ENCODE measurements around the gene SAMD10.

SAMD10 gene

DNA sequence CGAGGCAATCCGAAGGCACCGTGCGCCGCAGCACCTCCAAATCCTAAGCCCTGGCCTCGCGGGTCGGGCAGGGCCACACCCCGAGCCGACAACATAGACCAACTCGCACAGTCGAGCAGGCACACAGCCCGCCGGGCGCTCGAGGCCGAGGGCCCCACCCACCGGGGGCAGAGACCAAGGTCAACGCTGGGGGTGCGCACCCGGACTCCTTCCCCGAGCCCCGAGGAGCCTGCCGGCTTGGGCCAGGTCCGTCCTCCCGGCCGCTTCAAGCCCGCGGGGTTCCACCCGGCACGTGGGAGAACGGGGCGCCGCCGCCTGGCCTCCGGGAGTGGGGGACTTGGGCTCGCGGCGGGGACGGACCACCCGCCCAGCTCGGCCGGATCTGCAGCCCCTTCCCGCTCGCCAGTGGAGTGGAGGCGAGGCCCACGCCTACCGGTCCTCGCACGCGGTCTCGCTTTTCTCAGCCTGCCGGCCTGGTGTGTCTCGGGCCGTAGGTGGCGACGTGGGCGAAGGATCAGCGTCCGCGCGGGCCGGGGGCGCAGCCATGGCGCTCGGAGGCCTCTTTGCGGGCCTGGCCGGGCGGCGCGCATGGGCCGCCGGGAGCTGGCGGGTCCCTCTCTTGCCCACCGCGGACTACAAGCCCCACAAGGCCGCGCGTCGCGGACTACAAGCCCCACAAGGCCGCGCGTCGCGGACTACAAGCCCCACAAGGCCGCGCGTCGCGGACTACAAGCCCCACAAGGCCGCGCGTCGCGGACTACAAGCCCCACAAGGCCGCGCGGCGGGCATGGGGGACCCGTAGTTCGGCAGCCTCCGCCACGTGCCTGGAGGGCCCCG lies 23.4 kb downstream of the SAMD10 start, which contains the start of gene UCKL1:
TSS of gene UCKL1 (minus strand) at position 590 of the 837 bp plus-strand sequence. CDS start at position 546, 44 bp downstream.
- 0 to 1% methylated on average over 105 of the region's 105 CpGs for WGBS, 2 experiments
- H3K4me3 ChIP-seq (ENCODE audit: insufficient read depth, low read depth, low read length), result peak within 1 kb of the TSS; percentile 98
- no peaks in the 10 kb centered on the region for H3K9me3 ChIP-seq (ENCODE audit: control insufficient read depth, low read length)
- H3K36me3 ChIP-seq (ENCODE audit: control insufficient read depth, insufficient read depth, low read length), result peaks cover under 1% of the 10 kb centered on the region
- peak within 1 kb of the TSS; percentile 66 for H3K27ac ChIP-seq (ENCODE audit: insufficient read depth, low read depth, low read length, poor library complexity, severe bottlenecking)
- no peaks in the 10 kb centered on the region for H3K27me3 ChIP-seq (ENCODE audit: control insufficient read depth, insufficient read depth, low read length, poor library complexity, severe bottlenecking)
- H3K4me1 ChIP-seq (ENCODE audit: control insufficient read depth, insufficient read depth, low read length), result peaks cover 28% of the 10 kb centered on the region

DNA sequence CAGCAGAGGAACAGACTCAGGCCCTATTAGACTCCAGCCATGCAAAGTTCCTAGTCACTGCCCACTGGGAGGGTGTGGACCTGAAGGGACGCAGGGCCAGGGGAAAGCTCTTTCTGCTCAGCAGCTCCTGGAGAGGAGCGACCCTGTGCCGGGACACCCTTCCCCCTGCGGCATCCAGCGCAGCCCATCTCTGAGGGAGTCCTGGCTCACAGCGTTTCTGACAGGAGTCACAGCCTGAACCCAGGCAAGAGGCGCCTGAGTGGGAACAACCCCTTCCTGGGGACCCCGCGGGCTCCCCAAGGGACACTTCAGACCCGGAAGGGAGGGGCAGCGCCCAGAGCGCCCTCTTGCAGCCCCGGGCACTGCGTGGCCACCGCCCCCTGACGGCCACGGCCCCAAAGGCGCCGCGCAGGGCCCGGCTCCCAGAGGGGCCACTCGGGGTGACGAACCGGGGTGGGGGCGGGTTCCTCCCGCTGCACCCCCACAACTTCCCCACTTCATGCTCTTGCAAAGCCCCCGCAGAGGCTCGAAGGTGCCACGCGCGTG lies 24.1 kb downstream of the SAMD10 start:
- peak overlapping the region; percentile 98 for H3K4me3 ChIP-seq (ENCODE audit: insufficient read depth, low read depth, low read length)
- no peaks in the 10 kb centered on the region for H3K9me3 ChIP-seq (ENCODE audit: control insufficient read depth, low read length)
- WGBS, 2 experiments, result 5 to 7% methylated on average over 31 of the region's 31 CpGs
- no peaks in the 10 kb centered on the region for H3K27me3 ChIP-seq (ENCODE audit: control insufficient read depth, insufficient read depth, low read length, poor library complexity, severe bottlenecking)
- peaks cover 28% of the 10 kb centered on the region for H3K4me1 ChIP-seq (ENCODE audit: control insufficient read depth, insufficient read depth, low read length)
- no peak overlapping the region for H3K27ac ChIP-seq (ENCODE audit: insufficient read depth, low read depth, low read length, poor library complexity, severe bottlenecking)
- H3K36me3 ChIP-seq (ENCODE audit: control insufficient read depth, insufficient read depth, low read length), result no peaks in the 10 kb centered on the region

DNA sequence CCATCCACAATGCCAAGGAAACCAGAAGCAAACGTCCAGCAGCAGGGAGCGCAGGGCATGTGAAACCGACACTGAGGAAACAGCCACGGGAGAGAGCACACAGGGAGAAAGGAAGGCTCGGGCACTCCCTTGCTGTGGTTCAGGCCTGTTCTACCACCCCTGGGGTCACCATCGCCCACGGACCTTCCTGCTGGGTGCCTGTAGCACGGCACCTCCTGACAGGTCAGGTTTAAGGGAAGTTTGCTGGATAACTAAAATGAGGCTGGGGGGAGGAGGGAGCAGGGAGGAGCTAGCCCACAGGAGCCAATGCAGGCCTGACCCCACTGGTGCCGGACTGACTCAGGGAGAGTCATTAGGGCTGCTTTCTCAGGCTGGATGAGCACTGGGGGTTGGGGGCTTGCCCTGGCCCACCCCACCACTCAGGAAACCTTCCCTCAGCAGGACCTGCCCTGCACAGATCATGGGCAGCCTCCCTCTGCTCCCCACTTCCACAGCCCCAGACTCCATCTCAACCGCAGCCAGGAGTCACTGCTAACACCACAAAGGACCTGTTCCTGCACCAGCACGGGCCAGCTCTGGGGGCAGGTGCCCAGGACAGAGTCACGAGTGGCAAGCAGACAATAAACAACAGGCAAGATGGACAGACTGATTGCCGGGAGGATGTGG lies 25.5 kb downstream of the SAMD10 start:
- WGBS, 2 experiments, result 90% methylated on average over 13 of the region's 13 CpGs

DNA sequence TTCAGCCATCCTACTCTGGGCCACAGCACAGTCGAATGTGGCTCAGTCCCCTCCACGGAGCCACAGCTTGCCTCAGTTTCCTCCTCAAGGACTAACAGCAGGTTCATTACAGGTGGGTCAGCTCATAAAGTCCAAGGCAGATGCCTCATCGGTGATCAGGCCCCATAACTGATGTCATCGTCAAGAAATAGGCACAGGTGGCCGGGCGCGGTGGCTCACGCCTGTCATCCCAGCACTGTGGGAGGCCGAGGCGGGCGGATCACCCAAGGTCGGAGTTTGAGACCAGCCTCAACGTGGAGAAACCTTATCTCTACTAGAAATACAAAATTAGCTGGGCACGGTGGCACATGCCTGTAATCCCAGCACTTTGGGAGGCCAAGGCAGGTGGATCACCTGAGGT lies 26.7 kb downstream of the SAMD10 start:
- Histone ChIP-seq H3K4me1 (ENCODE audit: control insufficient read depth, insufficient read depth, low read length) (peaks cover 25% of the 10 kb centered on the region), H3K9me3 (ENCODE audit: control insufficient read depth, low read length) (no peaks in the 10 kb centered on the region), H3K27me3 (ENCODE audit: control insufficient read depth, insufficient read depth, low read length, poor library complexity, severe bottlenecking) (no peaks in the 10 kb centered on the region), H3K4me3 (ENCODE audit: insufficient read depth, low read depth, low read length) (no peak overlapping the region), H3K36me3 (ENCODE audit: control insufficient read depth, insufficient read depth, low read length) (no peaks in the 10 kb centered on the region), H3K27ac (ENCODE audit: insufficient read depth, low read depth, low read length, poor library complexity, severe bottlenecking) (no peak overlapping the region)
- WGBS, 2 experiments, result 93% methylated on average over 14 of the region's 14 CpGs

More for the DNA sequence above, 25.5 kb downstream of the SAMD10 start:
- no peaks in the 10 kb centered on the region for H3K27me3 ChIP-seq (ENCODE audit: control insufficient read depth, insufficient read depth, low read length, poor library complexity, severe bottlenecking)
- H3K4me3 ChIP-seq (ENCODE audit: insufficient read depth, low read depth, low read length), result no peak overlapping the region
- no peak overlapping the region for H3K27ac ChIP-seq (ENCODE audit: insufficient read depth, low read depth, low read length, poor library complexity, severe bottlenecking)
- H3K9me3 ChIP-seq (ENCODE audit: control insufficient read depth, low read length), result no peaks in the 10 kb centered on the region
- peaks cover 32% of the 10 kb centered on the region for H3K4me1 ChIP-seq (ENCODE audit: control insufficient read depth, insufficient read depth, low read length)
- H3K36me3 ChIP-seq (ENCODE audit: control insufficient read depth, insufficient read depth, low read length), result no peaks in the 10 kb centered on the region

DNA sequence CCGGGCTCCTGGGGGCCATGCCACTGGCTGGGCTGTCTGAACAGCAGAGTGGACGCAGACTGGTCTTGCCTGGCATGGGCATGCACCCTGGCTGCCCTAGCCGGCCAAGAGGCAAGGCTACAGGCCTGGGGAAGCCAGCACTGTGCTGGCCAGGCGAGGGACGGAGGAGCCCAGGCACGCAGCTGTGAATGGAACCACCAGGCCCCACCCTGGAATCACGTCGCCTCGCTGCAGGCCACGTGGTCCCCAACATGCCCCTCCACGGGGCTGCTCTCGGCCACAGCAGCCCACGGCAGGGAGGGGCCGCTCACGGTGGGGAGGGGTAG lies 27.3 kb downstream of the SAMD10 start:
- H3K36me3 ChIP-seq (ENCODE audit: control insufficient read depth, insufficient read depth, low read length), result no peaks in the 10 kb centered on the region
- WGBS, 2 experiments, result 93 to 95% methylated on average over 15 of the region's 15 CpGs
- H3K9me3 ChIP-seq (ENCODE audit: control insufficient read depth, low read length), result no peaks in the 10 kb centered on the region
- no peak overlapping the region for H3K4me3 ChIP-seq (ENCODE audit: insufficient read depth, low read depth, low read length)
- H3K27me3 ChIP-seq (ENCODE audit: control insufficient read depth, insufficient read depth, low read length, poor library complexity, severe bottlenecking), result no peaks in the 10 kb centered on the region
- no peak overlapping the region for H3K27ac ChIP-seq (ENCODE audit: insufficient read depth, low read depth, low read length, poor library complexity, severe bottlenecking)
- H3K4me1 ChIP-seq (ENCODE audit: control insufficient read depth, insufficient read depth, low read length), result peaks cover 20% of the 10 kb centered on the region

DNA sequence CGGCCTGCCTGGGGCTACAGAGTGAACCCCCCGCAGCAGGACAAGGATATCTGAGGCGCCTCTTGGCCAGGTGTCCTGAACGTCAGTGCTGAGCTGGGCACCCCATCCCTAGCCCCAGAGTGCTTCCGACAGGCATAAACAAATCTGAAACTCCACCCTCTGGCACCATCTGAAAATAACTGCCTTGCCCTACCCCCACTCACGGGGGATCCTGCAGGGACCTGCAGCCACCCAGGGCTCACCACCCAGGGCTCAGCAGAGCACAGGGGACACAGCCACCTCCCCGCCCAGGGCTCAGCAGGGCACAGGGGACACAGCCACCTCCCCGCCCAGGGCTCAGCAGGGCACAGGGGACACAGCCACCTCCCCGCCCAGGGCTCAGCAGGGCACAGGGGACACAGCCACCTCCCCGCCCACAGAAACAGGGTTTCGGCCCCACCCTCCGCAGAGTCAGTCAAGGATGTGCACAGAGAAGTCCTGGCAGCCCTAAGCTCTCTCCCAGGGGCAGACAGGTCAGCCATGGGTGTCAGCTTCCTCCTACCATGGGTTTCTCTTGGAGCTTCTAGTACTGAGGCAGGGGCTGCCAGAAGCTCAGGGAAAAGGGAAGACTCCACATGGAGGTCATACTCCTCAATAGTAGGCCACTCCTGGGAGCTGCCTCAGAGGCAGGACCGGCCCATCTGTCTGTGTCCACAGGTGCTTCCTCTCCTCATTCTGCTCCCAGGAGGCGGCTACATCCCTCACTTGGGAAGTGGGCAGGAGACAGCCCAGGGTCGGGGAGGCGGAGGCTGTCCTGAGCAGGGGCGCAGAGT lies 27.8 kb downstream of the SAMD10 start:
- 87 to 90% methylated on average over 17 of the region's 17 CpGs for WGBS, 2 experiments
- no peaks in the 10 kb centered on the region for H3K36me3 ChIP-seq (ENCODE audit: control insufficient read depth, insufficient read depth, low read length)
- no peak overlapping the region for H3K4me3 ChIP-seq (ENCODE audit: insufficient read depth, low read depth, low read length)
- H3K27me3 ChIP-seq (ENCODE audit: control insufficient read depth, insufficient read depth, low read length, poor library complexity, severe bottlenecking), result no peaks in the 10 kb centered on the region
- H3K9me3 ChIP-seq (ENCODE audit: control insufficient read depth, low read length), result no peaks in the 10 kb centered on the region
- H3K4me1 ChIP-seq (ENCODE audit: control insufficient read depth, insufficient read depth, low read length), result peaks cover 20% of the 10 kb centered on the region
- H3K27ac ChIP-seq (ENCODE audit: insufficient read depth, low read depth, low read length, poor library complexity, severe bottlenecking), result no peak overlapping the region

DNA sequence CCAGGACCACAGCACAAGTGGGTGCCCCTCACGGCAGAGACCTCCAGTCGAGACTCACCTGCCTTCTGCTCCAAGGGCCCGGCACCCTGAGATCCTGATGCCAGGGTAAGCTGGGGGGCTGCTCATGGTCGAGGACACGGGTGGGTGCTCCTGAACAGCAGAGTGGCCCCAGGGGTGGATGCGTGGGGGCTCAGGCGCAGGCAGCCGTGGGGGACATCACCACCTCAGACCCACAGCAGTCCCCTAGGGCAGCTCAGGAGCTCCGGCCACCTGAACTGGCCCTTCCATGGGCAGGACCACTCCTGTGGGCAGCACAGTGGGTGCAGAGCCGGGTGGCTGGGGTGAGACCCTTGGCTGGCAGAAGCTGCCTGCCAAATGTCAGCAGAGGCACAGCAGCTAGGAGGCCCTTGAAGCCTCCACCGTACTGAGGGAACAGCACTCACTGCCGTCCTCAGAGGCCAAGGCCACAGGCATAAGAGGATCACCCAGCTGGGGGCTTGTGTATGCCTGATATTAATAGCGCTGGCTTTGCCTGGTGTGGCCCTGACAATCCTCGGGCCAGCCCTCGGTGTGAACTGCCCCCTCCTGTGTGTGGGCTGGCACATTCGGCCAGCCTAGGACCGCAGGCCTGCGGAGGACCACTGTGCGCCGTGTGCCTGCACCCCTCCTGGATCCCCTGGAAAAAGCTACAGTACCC lies 28.6 kb downstream of the SAMD10 start:
- no peaks in the 10 kb centered on the region for H3K36me3 ChIP-seq (ENCODE audit: control insufficient read depth, insufficient read depth, low read length)
- no peak overlapping the region for H3K27ac ChIP-seq (ENCODE audit: insufficient read depth, low read depth, low read length, poor library complexity, severe bottlenecking)
- H3K9me3 ChIP-seq (ENCODE audit: control insufficient read depth, low read length), result no peaks in the 10 kb centered on the region
- H3K27me3 ChIP-seq (ENCODE audit: control insufficient read depth, insufficient read depth, low read length, poor library complexity, severe bottlenecking), result no peaks in the 10 kb centered on the region
- H3K4me3 ChIP-seq (ENCODE audit: insufficient read depth, low read depth, low read length), result no peak overlapping the region
- peaks cover 20% of the 10 kb centered on the region for H3K4me1 ChIP-seq (ENCODE audit: control insufficient read depth, insufficient read depth, low read length)
- 94% methylated on average over 20 of the region's 20 CpGs for WGBS, 2 experiments

DNA sequence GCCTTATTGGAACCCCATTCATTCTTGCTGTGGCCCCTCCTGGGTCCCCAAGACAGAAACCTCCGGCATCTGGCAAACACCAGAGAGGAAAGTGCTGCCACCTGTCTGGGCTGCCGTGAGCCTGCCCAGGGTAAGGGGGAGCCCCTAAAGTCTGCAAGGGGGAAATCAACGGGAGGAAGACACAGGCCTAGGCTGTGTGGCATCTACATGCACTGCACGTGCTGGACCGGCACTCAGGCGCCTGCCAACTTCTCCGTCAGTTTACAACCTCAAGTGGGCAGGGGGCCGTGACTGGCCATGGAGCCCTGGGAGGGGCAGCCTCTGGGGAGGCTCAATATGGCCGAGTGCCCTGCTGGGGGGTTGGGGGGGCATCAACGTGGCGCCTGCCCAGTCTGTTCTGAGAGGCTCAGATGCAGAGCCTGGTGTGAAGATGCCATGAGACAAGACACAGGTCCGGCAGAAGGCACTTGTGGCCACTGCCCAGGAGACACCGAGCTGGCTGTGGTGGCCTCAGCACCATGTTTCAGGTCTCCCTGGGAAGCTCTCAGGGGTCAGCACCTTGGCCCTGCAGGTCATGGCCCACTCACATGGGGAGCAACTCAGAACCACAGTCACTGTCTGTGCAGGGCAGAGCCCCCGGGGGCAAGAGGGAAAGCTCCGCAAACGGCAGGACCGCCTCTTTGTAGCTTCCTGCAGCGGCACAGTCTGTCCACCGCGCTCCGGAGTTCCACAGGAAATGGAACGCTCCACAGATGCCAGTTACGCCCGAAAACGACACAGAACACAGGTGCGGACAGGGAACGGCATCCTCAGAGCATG lies 31.6 kb downstream of the SAMD10 start:
- WGBS, 2 experiments, result 93% methylated on average over 27 of the region's 27 CpGs
- no peak overlapping the region for H3K27ac ChIP-seq (ENCODE audit: insufficient read depth, low read depth, low read length, poor library complexity, severe bottlenecking)
- H3K4me3 ChIP-seq (ENCODE audit: insufficient read depth, low read depth, low read length), result no peak overlapping the region
- H3K36me3 ChIP-seq (ENCODE audit: control insufficient read depth, insufficient read depth, low read length), result peaks cover 6% of the 10 kb centered on the region
- H3K4me1 ChIP-seq (ENCODE audit: control insufficient read depth, insufficient read depth, low read length), result peaks cover 20% of the 10 kb centered on the region
- no peaks in the 10 kb centered on the region for H3K27me3 ChIP-seq (ENCODE audit: control insufficient read depth, insufficient read depth, low read length, poor library complexity, severe bottlenecking)
- no peaks in the 10 kb centered on the region for H3K9me3 ChIP-seq (ENCODE audit: control insufficient read depth, low read length)

DNA sequence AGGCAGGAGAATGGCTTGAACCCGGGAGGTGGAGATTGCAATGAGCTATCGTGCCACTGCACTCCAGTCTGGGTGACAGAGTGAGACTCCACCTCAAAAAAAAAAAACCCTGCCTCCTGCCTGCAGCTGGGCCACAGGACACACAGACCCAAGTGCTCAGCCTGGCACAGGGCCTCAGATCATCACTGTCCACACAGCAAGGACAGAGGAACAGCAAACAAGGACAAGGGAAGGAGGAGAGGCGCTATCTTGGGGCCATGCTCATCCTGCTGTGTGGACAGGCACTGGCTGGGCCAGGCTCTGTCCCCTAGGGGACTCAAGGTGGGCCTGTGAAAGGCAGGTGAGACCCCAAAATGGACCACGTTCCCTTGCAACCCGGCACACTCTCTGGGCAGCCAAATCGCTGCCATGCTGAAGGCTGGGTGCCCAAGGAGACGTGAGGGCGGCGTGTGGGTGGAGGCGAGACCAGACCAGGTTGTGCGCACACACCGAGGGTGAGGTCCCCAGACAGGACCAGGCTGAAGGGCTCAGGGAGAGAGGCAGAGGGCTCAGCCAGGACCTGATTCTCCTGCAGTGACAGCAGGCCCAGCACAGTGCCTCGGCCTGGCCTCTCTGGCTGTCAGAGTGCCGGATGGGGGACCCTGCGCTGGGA lies 32.3 kb downstream of the SAMD10 start:
- H3K27me3 ChIP-seq (ENCODE audit: control insufficient read depth, insufficient read depth, low read length, poor library complexity, severe bottlenecking), result no peaks in the 10 kb centered on the region
- H3K36me3 ChIP-seq (ENCODE audit: control insufficient read depth, insufficient read depth, low read length), result peaks cover 6% of the 10 kb centered on the region
- no peak overlapping the region for H3K4me3 ChIP-seq (ENCODE audit: insufficient read depth, low read depth, low read length)
- no peak overlapping the region for H3K27ac ChIP-seq (ENCODE audit: insufficient read depth, low read depth, low read length, poor library complexity, severe bottlenecking)
- peaks cover 20% of the 10 kb centered on the region for H3K4me1 ChIP-seq (ENCODE audit: control insufficient read depth, insufficient read depth, low read length)
- WGBS, 2 experiments, result 92 to 94% methylated on average over 15 of the region's 15 CpGs
- H3K9me3 ChIP-seq (ENCODE audit: control insufficient read depth, low read length), result no peaks in the 10 kb centered on the region
